Uterus (tissue), 4 donors: Measurements from ENCODE around the gene URB2. TPM values are rescaled to one million over a fixed set of nuclear protein-coding genes. Genes with fewer than 3 reads are reported as not detected.

Source experiments
- DNase-seq, 2 donors: peaks; one replicate each; pipeline ENCODE4 v3.0.0-alpha.2; 2019 to 2020
- H3K27ac ChIP-seq, 2 donors: fragments of 200-600 bp; sonication (generic); 1 replicate in 1 of 2; 2 replicates in 1 of 2; pipeline ENCODE4 v1.5.1; 2016 to 2018
- H3K27me3 ChIP-seq, 2 donors: fragments of 200-600 bp; sonication (generic); one replicate each; pipeline ENCODE4 v1.5.1; 2018 to 2019; ENCODE audit warnings: control low read depth in 1 of 2
- H3K36me3 ChIP-seq, 2 donors: fragments of 200-600 bp; sonication (generic); one replicate each; pipeline ENCODE4 v1.5.1; 2019; ENCODE audit warnings: control low read depth in 1 of 2
- H3K4me1 ChIP-seq, 2 donors: fragments of 200-600 bp; sonication (generic); one replicate each; pipeline ENCODE4 v1.5.1; 2018 to 2019; ENCODE audit warnings: control low read depth in 1 of 2
- H3K4me3 ChIP-seq, 2 donors: fragments of 200-600 bp; sonication (generic); 1 replicate in 1 of 2; 2 replicates in 1 of 2; pipeline ENCODE4 v1.5.1; 2018 to 2019; ENCODE audit warnings: mild to moderate bottlenecking in 1 of 2
- H3K9me3 ChIP-seq, 2 donors: fragments of 200-600 bp; sonication (generic); one replicate each; pipeline ENCODE4 v1.5.1; 2019; ENCODE audit warnings: control low read depth in 1 of 2
- POLR2A ChIP-seq, 2 donors: fragments of 450-650 bp; IDR thresholded peaks; one replicate each; pipeline ENCODE4 v1.6.1; 2016; ENCODE audit warnings: antibody characterized with exemption in 2 of 2, mild to moderate bottlenecking in 1 of 2, moderate library complexity in 1 of 2
- intact Hi-C: fragments of 100-400 bp; cut with DNase I; formaldehyde crosslinking; loops from one replicate; pipeline ENCODE4 v1.15.1; 2023; ENCODE audit warnings: low total_unique reads
- total RNA-seq, 4 donors: library from RNA; depleted of rRNA in 3 of 4; stranded (reverse); fragments of >200 nt in 3 of 4; gene quantifications; one replicate each; pipeline versions ENCODE4 v1.1.0 to v1.2.4, GENCODE V29; 2014 to 2023
- TF ChIP-seq, protein P1 (sequence below), 4 experiments: fragments of 200-600 bp in 2 of 4; fragments of 450-650 bp in 2 of 4; sonication (generic) in 2 of 4; IDR thresholded peaks; one replicate each; pipeline ENCODE4 v1.5.1; 2016 to 2019; ENCODE audit warnings: antibody characterized with exemption in 4 of 4, mild to moderate bottlenecking in 2 of 4, moderate library complexity in 1 of 4
- donor health status: DM: yes; HTN: yes; CAD: no.

URB2 gene
- total RNA-seq, result 10 to 100 TPM in 2 of 4 donors, 1 to 10 TPM in 2; 2.3 to 17.8 (median 8.6) TPM

DNA sequence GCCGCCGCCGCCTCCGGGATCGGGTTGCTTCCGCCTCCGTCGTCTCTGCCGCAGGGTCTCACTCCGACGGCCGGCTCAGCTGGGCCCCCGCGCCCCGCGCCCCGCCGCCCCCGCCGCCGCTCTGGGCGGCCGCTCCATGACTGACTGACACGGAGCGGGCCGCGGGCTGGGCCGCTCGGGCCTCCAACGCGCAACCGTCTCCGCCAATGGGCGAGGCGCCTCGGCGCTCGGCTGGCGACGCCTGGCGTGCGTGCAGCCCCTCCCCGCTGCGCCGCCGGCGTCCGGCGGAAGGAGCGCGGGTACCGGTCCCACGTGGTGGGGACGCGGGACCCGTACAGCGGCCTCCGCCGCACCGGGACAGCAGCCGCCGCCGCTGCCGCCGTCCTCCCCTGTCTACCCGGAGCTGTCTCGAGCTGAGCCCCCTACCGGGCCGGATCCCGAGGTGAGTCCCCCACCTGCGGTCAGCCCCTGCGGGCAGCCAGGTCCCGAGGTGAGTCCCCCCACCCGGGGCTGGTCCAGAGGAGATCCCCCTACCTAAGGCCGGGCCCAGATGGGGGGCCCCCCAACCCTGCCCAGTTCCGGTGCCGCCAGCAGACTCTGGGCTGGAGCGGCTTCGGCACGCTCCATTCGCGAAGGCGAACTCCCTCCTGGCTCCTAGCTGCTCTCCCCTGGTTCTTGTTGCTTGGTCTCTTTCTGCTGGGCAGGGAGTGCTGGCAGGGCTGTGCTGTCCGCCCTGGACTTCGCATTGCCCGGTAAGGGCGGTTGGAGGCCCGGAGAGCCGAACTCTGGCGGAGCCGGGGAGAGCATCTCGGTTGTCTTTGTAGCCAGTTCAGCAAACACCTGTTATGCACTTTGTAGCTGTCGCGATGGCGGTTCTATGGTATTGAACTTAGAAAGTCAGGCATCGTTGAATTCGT lies at the start of gene URB2, which contains the start of gene TAF5L:
URB2 (plus strand) TSS at position 333 of the 917 bp plus-strand sequence. CDS start 1,387 bp downstream, outside the sequence.
TAF5L (minus strand) TSS at position 208 of the 917 bp plus-strand sequence. CDS start 11,640 bp downstream, outside the sequence.
- Histone ChIP-seq H3K9me3 (no peaks in the 10 kb centered on the region), H3K36me3 (no peaks in the 10 kb centered on the region), H3K4me1 (peaks cover 9 to 15% of the 10 kb centered on the region in 2 donors), H3K4me3 (peak within 1 kb of the TSS; percentile 81 to 97), H3K27ac (peak within 1 kb of the TSS; percentile 94 to 96), H3K27me3 (no peaks in the 10 kb centered on the region)
- peak; percentile 78 to 87 for DNase-seq
- intact Hi-C loops, result loop anchor here (5.0 kb wide), 1 partner anchor 69 kb away; the partner anchor contains the start of gene ABCB10
- peak in 1 of 2 donors; percentile 52 for TF ChIP-seq POLR2A (IDR thresholded peaks at IDR 0.05)
- TF ChIP-seq, protein P1, sequence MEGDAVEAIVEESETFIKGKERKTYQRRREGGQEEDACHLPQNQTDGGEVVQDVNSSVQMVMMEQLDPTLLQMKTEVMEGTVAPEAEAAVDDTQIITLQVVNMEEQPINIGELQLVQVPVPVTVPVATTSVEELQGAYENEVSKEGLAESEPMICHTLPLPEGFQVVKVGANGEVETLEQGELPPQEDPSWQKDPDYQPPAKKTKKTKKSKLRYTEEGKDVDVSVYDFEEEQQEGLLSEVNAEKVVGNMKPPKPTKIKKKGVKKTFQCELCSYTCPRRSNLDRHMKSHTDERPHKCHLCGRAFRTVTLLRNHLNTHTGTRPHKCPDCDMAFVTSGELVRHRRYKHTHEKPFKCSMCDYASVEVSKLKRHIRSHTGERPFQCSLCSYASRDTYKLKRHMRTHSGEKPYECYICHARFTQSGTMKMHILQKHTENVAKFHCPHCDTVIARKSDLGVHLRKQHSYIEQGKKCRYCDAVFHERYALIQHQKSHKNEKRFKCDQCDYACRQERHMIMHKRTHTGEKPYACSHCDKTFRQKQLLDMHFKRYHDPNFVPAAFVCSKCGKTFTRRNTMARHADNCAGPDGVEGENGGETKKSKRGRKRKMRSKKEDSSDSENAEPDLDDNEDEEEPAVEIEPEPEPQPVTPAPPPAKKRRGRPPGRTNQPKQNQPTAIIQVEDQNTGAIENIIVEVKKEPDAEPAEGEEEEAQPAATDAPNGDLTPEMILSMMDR (IDR thresholded peaks at IDR 0.05), result peak in 2 of 4 experiments; percentile 11 to 44

DNA sequence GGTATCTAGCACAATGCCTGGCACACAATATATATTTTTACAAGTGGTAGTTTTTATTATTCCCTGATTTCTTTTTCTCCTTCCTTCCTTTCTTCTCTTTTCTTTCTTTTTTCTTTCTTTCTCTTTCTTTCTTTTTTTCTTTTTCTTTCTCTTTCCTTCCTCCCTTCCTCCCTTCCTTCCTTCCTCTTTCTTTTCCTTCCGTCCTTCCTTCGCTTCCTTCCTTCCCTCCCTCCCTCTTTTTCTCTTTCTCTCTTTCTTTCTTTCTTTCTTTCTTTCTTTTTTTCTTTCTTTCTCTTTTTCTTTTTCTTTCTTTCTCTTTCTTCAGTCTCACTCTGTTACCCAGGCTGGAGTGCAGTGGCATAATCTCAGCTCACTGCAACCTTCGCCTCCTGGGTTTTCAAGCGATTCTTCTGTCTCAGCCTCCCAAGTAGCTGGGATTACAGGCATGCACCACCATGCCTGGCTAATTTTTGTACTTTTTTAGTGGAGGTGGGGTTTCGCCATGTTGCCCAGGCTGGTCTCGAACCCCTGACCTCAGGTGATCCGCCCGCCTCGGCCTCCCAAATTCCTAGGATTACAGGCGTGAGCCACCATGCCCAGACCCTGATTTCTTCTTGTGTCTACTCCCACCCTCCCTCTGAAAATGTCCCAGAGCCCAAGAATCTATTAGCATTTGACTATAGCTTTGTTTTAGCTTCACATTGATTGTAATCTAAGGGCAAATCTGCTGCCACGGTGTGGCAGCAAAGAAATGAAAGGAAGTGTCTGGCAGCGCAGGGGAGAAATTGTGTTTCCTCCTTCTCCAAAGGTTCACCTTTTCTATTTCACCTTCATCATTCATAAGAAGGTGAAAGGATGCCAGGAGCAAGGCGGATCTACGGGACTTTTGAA lies 47.6 kb upstream of the URB2 start:
- Histone ChIP-seq H3K36me3 (no peaks in the 10 kb centered on the region), H3K27ac (peak overlapping the region in 1 of 2 donors; percentile 21), H3K4me3 (no peak overlapping the region), H3K27me3 (no peaks in the 10 kb centered on the region), H3K9me3 (no peaks in the 10 kb centered on the region), H3K4me1 (no peaks in the 10 kb centered on the region)
- TF ChIP-seq, protein P1 (IDR thresholded peaks at IDR 0.05), result no peak
- TF ChIP-seq POLR2A (IDR thresholded peaks at IDR 0.05), result no peak
- intact Hi-C loops, result no loop called here
- DNase-seq, result no peak

DNA sequence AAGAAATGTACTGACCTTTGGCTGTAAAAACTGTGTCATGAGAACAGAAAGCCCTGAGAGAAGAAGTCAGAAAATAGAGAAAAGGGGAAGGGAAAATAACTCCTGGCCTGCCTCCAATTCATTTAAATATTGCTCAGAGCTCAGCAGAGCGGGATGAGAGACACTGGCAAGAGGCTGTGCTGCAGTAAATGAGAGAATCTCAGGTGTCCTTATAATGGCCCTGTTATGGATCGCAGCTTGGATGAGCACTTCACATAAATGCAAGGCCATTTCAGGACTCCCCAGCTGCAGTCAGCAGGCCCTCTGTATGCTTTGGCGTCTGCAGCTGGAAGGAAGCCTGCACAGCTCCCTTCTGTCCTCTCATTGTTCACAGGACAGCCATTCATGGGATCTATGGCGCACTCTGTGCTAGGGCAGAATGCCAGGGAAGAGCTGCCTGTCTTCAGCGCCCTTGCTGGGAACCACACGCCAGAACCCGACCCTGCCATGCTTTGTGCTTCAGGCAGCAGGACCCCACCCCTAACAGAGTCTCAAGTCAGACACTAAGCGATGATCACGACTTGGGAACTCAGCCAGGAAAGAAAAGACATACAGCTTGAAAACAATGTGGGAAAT lies 46.9 kb upstream of the URB2 start:
- intact Hi-C loops, result no loop called here
- no peaks in the 10 kb centered on the region for H3K36me3 ChIP-seq
- no peaks in the 10 kb centered on the region for H3K4me1 ChIP-seq
- no peak overlapping the region for H3K4me3 ChIP-seq
- peak in 1 of 2 donors; percentile 24 for DNase-seq
- TF ChIP-seq, protein P1 (IDR thresholded peaks at IDR 0.05), result no peak
- TF ChIP-seq POLR2A (IDR thresholded peaks at IDR 0.05), result no peak
- no peaks in the 10 kb centered on the region for H3K27me3 ChIP-seq
- H3K9me3 ChIP-seq, result no peaks in the 10 kb centered on the region
- H3K27ac ChIP-seq, result peak overlapping the region in 1 of 2 donors; percentile 21

DNA sequence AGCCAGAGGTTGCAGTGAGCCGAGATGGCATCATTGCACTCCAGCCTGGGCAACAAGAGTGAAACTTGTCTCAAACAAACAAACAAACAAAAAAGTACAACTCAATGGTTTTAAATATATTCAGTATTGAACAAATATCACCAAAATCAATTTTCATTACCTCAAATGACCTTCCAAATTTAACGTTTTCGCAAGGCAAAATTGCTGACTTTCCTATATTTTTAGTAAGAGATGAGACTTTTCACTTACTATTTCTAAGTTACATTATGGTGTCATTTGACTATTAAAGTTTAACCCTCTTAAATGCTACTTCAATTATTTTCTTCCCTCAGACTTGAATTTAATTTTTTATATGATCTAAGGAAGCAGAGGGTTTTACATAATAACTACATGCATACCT lies 44.6 kb upstream of the URB2 start:
- Histone ChIP-seq H3K27ac (no peak overlapping the region), H3K36me3 (no peaks in the 10 kb centered on the region), H3K9me3 (no peaks in the 10 kb centered on the region), H3K4me1 (no peaks in the 10 kb centered on the region), H3K27me3 (no peaks in the 10 kb centered on the region), H3K4me3 (no peak overlapping the region)
- TF ChIP-seq, protein P1 (IDR thresholded peaks at IDR 0.05), result no peak
- no peak for TF ChIP-seq POLR2A (IDR thresholded peaks at IDR 0.05)
- DNase-seq, result no peak
- intact Hi-C loops, result no loop called here
